H1 (cell line): ENCODE data around the gene ARHGEF7. TPM values are rescaled to one million over a fixed set of nuclear protein-coding genes. Genes with fewer than 3 reads are reported as not detected.

ENCODE experiments used
- CTCF ChIA-PET: fragments of 300-600 bp; sonication (Branson Sonifier 250); formaldehyde crosslinking; loops from one replicate; lab custom pipeline; 2021; ENCODE audit not compliant: partially characterized antibody; lab: Charles Lee
- POLR2A ChIA-PET: fragments of 300-600 bp; sonication (Branson Sonifier 250); formaldehyde crosslinking; loops from one replicate; lab custom pipeline; 2021; ENCODE audit warnings: inconsistent platforms; ENCODE audit not compliant: partially characterized antibody; lab: Charles Lee
- DNase-seq, 2 experiments: peaks; one replicate each; pipeline versions ENCODE4 v3.0.0 to v3.0.0-alpha.2; 2010 to 2022; ENCODE audit warnings: low spot score in 2 of 2, low read depth in 1 of 2, mixed read lengths in 1 of 2
- FAIRE-seq: peaks from 2 replicates; lab custom pipeline; 2011; peaks lifted over from hg19 to GRCh38; lab: Jason Lieb, UNC
- H2AFZ ChIP-seq: 2 replicates; pipeline ENCODE4 v1.8.1; 2012; ENCODE audit warnings: low read length, inconsistent platforms
- H2AK5ac ChIP-seq: 2 replicates; pipeline ENCODE4 v1.6.1; 2013; ENCODE audit warnings: low read depth, low read length
- H2BK120ac ChIP-seq: replicated peaks from 2 replicates; pipeline ENCODE3; 2013; ENCODE audit warnings: low read depth, low read length, inconsistent platforms
- H2BK12ac ChIP-seq: 2 replicates; pipeline ENCODE4 v1.6.1; 2013; ENCODE audit warnings: low read depth, low read length
- H2BK15ac ChIP-seq: 2 replicates; pipeline ENCODE4 v1.6.1; 2013; ENCODE audit warnings: low read length
- H2BK20ac ChIP-seq: 2 replicates; pipeline ENCODE4 v1.6.1; 2013; ENCODE audit warnings: low read length
- H2BK5ac ChIP-seq: 2 replicates; pipeline ENCODE4 v1.6.1; 2013; ENCODE audit warnings: low read depth, low read length
- H3K14ac ChIP-seq: 2 replicates; pipeline ENCODE4 v1.6.1; 2013; ENCODE audit warnings: inconsistent platforms; ENCODE audit not compliant: insufficient read length
- H3K18ac ChIP-seq: 2 replicates; pipeline ENCODE4 v1.6.1; 2013; ENCODE audit warnings: low read length; ENCODE audit errors: extremely low read depth
- H3K23ac ChIP-seq: 2 replicates; pipeline ENCODE4 v1.6.1; 2013; ENCODE audit warnings: inconsistent platforms; ENCODE audit not compliant: insufficient read length
- H3K23me2 ChIP-seq: 2 replicates; pipeline ENCODE4 v1.6.1; 2013; ENCODE audit warnings: low read depth, low read length
- H3K27ac ChIP-seq: 2 replicates; pipeline ENCODE4 v1.6.1; 2011; ENCODE audit warnings: low read depth, low read length, inconsistent platforms
- H3K27me3 ChIP-seq, 4 experiments: replicated peaks in 1 of 4; 1 replicate in 1 of 4; 2 replicates in 3 of 4; pipeline versions ENCODE4 v1.6.1 to v1.8.1; 2011 to 2013; ENCODE audit warnings: low read length in 3 of 4, mild to moderate bottlenecking in 3 of 4, inconsistent platforms in 2 of 4, mixed read lengths in 2 of 4, moderate library complexity in 1 of 4; ENCODE audit not compliant: control insufficient read depth in 3 of 4, insufficient read depth in 3 of 4; ENCODE audit errors: extremely low read depth in 1 of 4
- H3K36me3 ChIP-seq, 4 experiments: 2 replicates each; pipeline versions ENCODE4 v1.6.1 to v1.8.1; 2011 to 2013; ENCODE audit warnings: mild to moderate bottlenecking in 4 of 4, low read length in 3 of 4, moderate library complexity in 2 of 4, control low read depth in 1 of 4, inconsistent platforms in 1 of 4; ENCODE audit not compliant: insufficient read depth in 4 of 4, control insufficient read depth in 2 of 4
- H3K4ac ChIP-seq: replicated peaks from 2 replicates; pipeline ENCODE3; 2013; ENCODE audit warnings: low read length, low read depth, mixed read lengths, inconsistent platforms; ENCODE audit not compliant: insufficient read length
- H3K4me1 ChIP-seq, 4 experiments: replicated peaks in 1 of 4; 1 replicate in 1 of 4; 2 replicates in 3 of 4; pipeline versions ENCODE4 v1.6.1 to v1.8.1; 2011 to 2013; ENCODE audit warnings: low read length in 3 of 4, inconsistent platforms in 2 of 4, mixed read lengths in 1 of 4; ENCODE audit not compliant: insufficient read depth in 4 of 4, control insufficient read depth in 3 of 4
- H3K4me2 ChIP-seq, 2 experiments: 2 replicates each; pipeline versions ENCODE4 v1.6.1 to v1.8.1; 2011 to 2013; ENCODE audit warnings: low read depth in 2 of 2, low read length in 2 of 2, control low read depth in 1 of 2, inconsistent platforms in 1 of 2, mild to moderate bottlenecking in 1 of 2; ENCODE audit not compliant: insufficient read depth in 1 of 2
- H3K4me3 ChIP-seq, 4 experiments: fragments of 200-600, 300-600 bp in 1 of 4; sonication (generic), shearing (Covaris generic), sonication (Bioruptor Twin) in 1 of 4; 2 replicates each; pipeline versions ENCODE4 v1.5.1 to v1.8.1; 2011 to 2016; ENCODE audit warnings: low read length in 4 of 4, low read depth in 3 of 4, control low read depth in 2 of 4, inconsistent platforms in 2 of 4, mild to moderate bottlenecking in 2 of 4, mixed read lengths in 1 of 4, moderate library complexity in 1 of 4; ENCODE audit not compliant: insufficient read depth in 2 of 4; ENCODE audit errors: extremely low read depth in 1 of 4
- H3K56ac ChIP-seq: replicated peaks from 2 replicates; pipeline ENCODE3; 2013; ENCODE audit warnings: low read depth, mild to moderate bottlenecking, mixed read lengths, low read length, inconsistent platforms; ENCODE audit not compliant: insufficient read length
- H3K79me1 ChIP-seq: 2 replicates; pipeline ENCODE4 v1.6.1; 2013; ENCODE audit warnings: low read depth, low read length, control low read depth
- H3K79me2 ChIP-seq, 2 experiments: 2 replicates each; pipeline versions ENCODE4 v1.6.1 to v1.8.1; 2012 to 2013; ENCODE audit warnings: low read length in 2 of 2, mild to moderate bottlenecking in 2 of 2, inconsistent platforms in 1 of 2; ENCODE audit not compliant: insufficient read depth in 2 of 2, control insufficient read depth in 1 of 2
- H3K9ac ChIP-seq, 4 experiments: replicated peaks in 1 of 4; 1 replicate in 1 of 4; 2 replicates in 3 of 4; pipeline versions ENCODE4 v1.6.1 to v1.8.1; 2011 to 2013; ENCODE audit warnings: low read depth in 3 of 4, low read length in 3 of 4, control low read depth in 2 of 4, mild to moderate bottlenecking in 2 of 4, moderate library complexity in 2 of 4, inconsistent platforms in 1 of 4; ENCODE audit errors: extremely low read depth in 1 of 4
- H3K9me3 ChIP-seq, 2 experiments: 2 replicates each; pipeline versions ENCODE4 v1.6.1 to v1.8.1; 2012 to 2013; ENCODE audit warnings: mild to moderate bottlenecking in 2 of 2, moderate library complexity in 2 of 2, control low read depth in 1 of 2, inconsistent platforms in 1 of 2, low read depth in 1 of 2, low read length in 1 of 2, mixed read lengths in 1 of 2; ENCODE audit not compliant: insufficient read depth in 2 of 2
- H4K20me1 ChIP-seq, 2 experiments: replicated peaks in 1 of 2; 2 replicates each; pipeline versions ENCODE3 to v1.8.1; 2011 to 2013; ENCODE audit warnings: inconsistent platforms in 2 of 2, low read length in 2 of 2, mild to moderate bottlenecking in 1 of 2; ENCODE audit not compliant: insufficient read depth in 2 of 2, control insufficient read depth in 1 of 2
- H4K5ac ChIP-seq: 2 replicates; pipeline ENCODE4 v1.6.1; 2013; ENCODE audit warnings: low read length, low read depth, mixed read lengths, inconsistent platforms; ENCODE audit not compliant: insufficient read length
- H4K8ac ChIP-seq: 2 replicates; pipeline ENCODE4 v1.8.0; 2013; ENCODE audit warnings: mild to moderate bottlenecking, moderate library complexity, low read length, inconsistent platforms; ENCODE audit not compliant: insufficient read depth; ENCODE audit errors: extremely low read depth
- H4K91ac ChIP-seq: replicated peaks from 2 replicates; pipeline ENCODE3; 2013; ENCODE audit warnings: low read length, mixed read lengths, inconsistent platforms; ENCODE audit not compliant: insufficient read length
- BACH1 ChIP-seq: IDR thresholded peaks from 2 replicates; pipeline ENCODE4 v1.6.1; 2012; ENCODE audit warnings: low read length, improper control_type of control experiment
- CREB1 ChIP-seq: IDR thresholded peaks from 2 replicates; pipeline ENCODE4 v1.6.1; 2012; ENCODE audit warnings: inconsistent platforms
- GABPA ChIP-seq: IDR thresholded peaks from 2 replicates; pipeline ENCODE4 v1.6.1; 2011; ENCODE audit warnings: mild to moderate bottlenecking, low read length, moderate library complexity, borderline replicate concordance; ENCODE audit not compliant: insufficient read depth
- JUND ChIP-seq: IDR thresholded peaks from 2 replicates; pipeline ENCODE4 v1.6.1; 2011; ENCODE audit warnings: mild to moderate bottlenecking, improper control_type of control experiment, low read length
- SIX5 ChIP-seq: IDR thresholded peaks from 2 replicates; pipeline ENCODE4 v1.6.1; 2011; ENCODE audit warnings: mild to moderate bottlenecking, low read depth, low read length
- WGBS, 2 experiments: shearing (Covaris generic) in 1 of 2; methylation state at CpG; one replicate each; pipeline versions ENCODE4 v1.1.6 to v1.1.7; 2013 to 2015; ENCODE audit warnings: low lambda C conversion rate in 2 of 2, mixed read lengths in 2 of 2, inconsistent platforms in 1 of 2, low coverage in 1 of 2, missing lambda C conversion rate in 1 of 2; ENCODE audit not compliant: insufficient replicate concordance in 2 of 2, insufficient coverage in 1 of 2, insufficient read length in 1 of 2; ENCODE audit errors: extremely low coverage in 1 of 2, missing lambda C conversion rate in 1 of 2; 5-methylcytosine and 5-hydroxymethylcytosine counted together
- polyA plus RNA-seq, 7 experiments: library from polyadenylated mRNA; depleted of rRNA in 3 of 7; stranded (reverse) in 5 of 7; unstranded in 2 of 7; fragments of >200 nt in 5 of 7; fragments of 200-250 nt in 2 of 7; gene quantifications; 1 replicate in 5 of 7; 2 replicates in 1 of 7; 4 replicates in 1 of 7; pipeline versions ENCODE4 v1.2.1 to v1.2.3, GENCODE V29; 2011 to 2013; ENCODE audit warnings: missing spikeins in 2 of 7, mixed read lengths in 2 of 7
- total RNA-seq: library from RNA; stranded (reverse); fragmentation: NEBNext Ultra II Directional; extraction: Animal tissue kit (Norgen Biotek cat#: 25700); gene quantifications from 2 replicates; pipeline ENCODE4 v1.2.1, GENCODE V29; 2021
- TF ChIP-seq, protein P1 (sequence below): IDR thresholded peaks from 2 replicates; pipeline ENCODE4 v1.6.1; 2011; ENCODE audit warnings: low read length, improper control_type of control experiment

The ARHGEF7 gene
- total and polyA plus RNA-seq, 2 of the 8 experiments (the other 6 are each of a cell fraction or from before 2014, with no cell fraction given) = 26.2 to 56.5 TPM

DNA sequence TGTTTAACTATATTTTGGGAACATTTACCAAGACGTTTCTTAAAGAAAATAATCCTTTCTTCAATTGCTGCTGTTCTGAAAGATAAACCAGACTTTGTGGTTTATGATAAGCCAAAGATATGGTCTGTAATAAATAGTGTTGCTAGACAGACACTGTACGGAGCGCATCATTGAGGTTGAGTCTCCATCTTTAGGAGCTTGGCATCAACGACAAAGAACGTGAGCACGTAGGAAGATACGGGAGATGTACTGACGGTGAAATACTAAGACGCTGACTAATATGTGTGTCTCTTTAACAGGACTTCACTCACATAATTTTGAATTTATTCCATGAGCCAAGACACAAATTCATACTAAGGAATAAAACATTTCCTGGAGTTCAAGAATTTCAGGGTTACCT is 221.6 kb downstream of the ARHGEF7 start:
- H3K4ac ChIP-seq = no peak overlapping the region
- no peaks in the 10 kb centered on the region for H3K4me1 ChIP-seq
- no peak for DNase-seq
- CTCF ChIA-PET = interaction anchor here (1.4 kb wide), 1 partner anchor 93 kb away, joined by 3 read pairs; no protein-coding TSS in a partner anchor
- no peak overlapping the region for H2BK20ac ChIP-seq
- H2BK12ac ChIP-seq = no peak overlapping the region
- no peak overlapping the region for H3K18ac ChIP-seq
- no peak overlapping the region for H3K4me3 ChIP-seq
- TF ChIP-seq, protein P1, sequence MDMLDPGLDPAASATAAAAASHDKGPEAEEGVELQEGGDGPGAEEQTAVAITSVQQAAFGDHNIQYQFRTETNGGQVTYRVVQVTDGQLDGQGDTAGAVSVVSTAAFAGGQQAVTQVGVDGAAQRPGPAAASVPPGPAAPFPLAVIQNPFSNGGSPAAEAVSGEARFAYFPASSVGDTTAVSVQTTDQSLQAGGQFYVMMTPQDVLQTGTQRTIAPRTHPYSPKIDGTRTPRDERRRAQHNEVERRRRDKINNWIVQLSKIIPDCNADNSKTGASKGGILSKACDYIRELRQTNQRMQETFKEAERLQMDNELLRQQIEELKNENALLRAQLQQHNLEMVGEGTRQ = no peak
- TF ChIP-seq BACH1 = no peak
- TF ChIP-seq SIX5 = no peak
- TF ChIP-seq CREB1 = no peak
- no peak for TF ChIP-seq GABPA
- TF ChIP-seq JUND = no peak
- TF ChIP-seq, all 59 proteins: peak for 0
- Histone ChIP-seq H2BK120ac (no peak overlapping the region), H3K9ac (no peak overlapping the region), H4K5ac (no peak overlapping the region), H3K56ac (no peak overlapping the region), H2AK5ac (no peak overlapping the region), H3K79me1 (no peaks in the 10 kb centered on the region), H3K36me3 (no peaks in the 10 kb centered on the region), H4K8ac (no peak overlapping the region), H2BK15ac (no peak overlapping the region), H3K27me3 (no peaks in the 10 kb centered on the region), H3K23ac (no peak overlapping the region), H3K27ac (no peak overlapping the region), H3K14ac (peak overlapping the region; percentile 66), H2BK5ac (no peak overlapping the region), H3K9me3 (no peaks in the 10 kb centered on the region; a peak in 2 of 4 replicates), H4K20me1 (peaks cover 0 to 2% of the 10 kb centered on the region in 2 experiments), H3K4me2 (no peak overlapping the region), H4K91ac (no peak overlapping the region), H3K79me2 (no peaks in the 10 kb centered on the region), H2AFZ (no peak overlapping the region), H3K23me2 (no peaks in the 10 kb centered on the region)
- POLR2A ChIA-PET = no interaction called here
- 89% methylated on average over 9 of the region's 9 CpGs; no CpG with 5 or more reads in 1 of the 2 experiments for WGBS, 2 experiments
- no peak for FAIRE-seq
